Endothelial cell of umbilical vein (primary cell): Measurements from ENCODE around the gene MAT1A. TPM values are rescaled to one million over a fixed set of nuclear protein-coding genes. Genes with fewer than 3 reads are reported as not detected.

Experiments
- BruUV-seq: library from RNA; stranded (reverse); fragments of 400-500 nt; replicated peaks from 2 replicates; lab custom pipeline; 2021; lab: Mats Ljungman, UMichigan
- CTCF ChIA-PET: fragments of 300-600, 350-600 bp; sonication (Branson Sonifier 250); formaldehyde crosslinking; loops from one replicate; lab custom pipeline; 2021; ENCODE audit warnings: antibody characterized with exemption, inconsistent platforms; lab: Charles Lee
- POLR2A ChIA-PET: fragments of 300-600, 350-600 bp; sonication (Branson Sonifier 250); formaldehyde crosslinking; loops from one replicate; lab custom pipeline; 2021; ENCODE audit warnings: antibody characterized with exemption, inconsistent platforms; lab: Charles Lee
- DNase-seq: peaks from one replicate; pipeline ENCODE4 v3.0.0-alpha.2; 2011; ENCODE audit warnings: low read depth, low spot score
- FAIRE-seq: peaks from 2 replicates; lab custom pipeline; 2011; peaks lifted over from hg19 to GRCh38; lab: Jason Lieb, UNC
- H2AFZ ChIP-seq: 2 replicates; pipeline ENCODE4 v1.6.0; 2012; ENCODE audit warnings: low read depth, low read length, control low read depth, inconsistent platforms
- H3K27ac ChIP-seq: 2 replicates; pipeline ENCODE4 v1.5.1; 2011; ENCODE audit warnings: low read depth, mild to moderate bottlenecking, control low read depth, low read length, moderate library complexity; ENCODE audit not compliant: insufficient read depth
- H3K27me3 ChIP-seq, 2 experiments: 2 replicates each; pipeline versions ENCODE4 v1.6.0 to v1.6.1; 2011; ENCODE audit warnings: low read length in 2 of 2, mixed read lengths in 1 of 2; ENCODE audit not compliant: control insufficient read depth in 2 of 2, insufficient read depth in 2 of 2
- H3K36me3 ChIP-seq, 2 experiments: 2 replicates in 1 of 2; 3 replicates in 1 of 2; pipeline ENCODE4 v1.5.1; 2011; ENCODE audit warnings: low read length in 2 of 2, mild to moderate bottlenecking in 1 of 2, moderate library complexity in 1 of 2; ENCODE audit not compliant: control insufficient read depth in 2 of 2, insufficient read depth in 2 of 2; ENCODE audit errors: extremely low read depth in 1 of 2
- H3K4me1 ChIP-seq: 3 replicates; pipeline ENCODE4 v1.5.1; 2011; ENCODE audit warnings: mild to moderate bottlenecking, low read length; ENCODE audit not compliant: control insufficient read depth, insufficient read depth; ENCODE audit errors: extremely low read depth
- H3K4me2 ChIP-seq: 2 replicates; pipeline ENCODE4 v1.6.1; 2011; ENCODE audit warnings: low read length, control low read depth, mixed read lengths; ENCODE audit not compliant: insufficient read depth
- H3K4me3 ChIP-seq, 3 experiments: fragments of 200-600 bp in 1 of 3; sonication (generic), shearing (Covaris generic) in 1 of 3; replicated peaks in 1 of 3; 2 replicates each; pipeline ENCODE4 v1.5.1; 2011 to 2016; ENCODE audit warnings: control low read depth in 3 of 3, low read length in 3 of 3, mild to moderate bottlenecking in 2 of 3, inconsistent platforms in 1 of 3, low read depth in 1 of 3, moderate library complexity in 1 of 3; ENCODE audit not compliant: insufficient read depth in 1 of 3
- H3K79me2 ChIP-seq: 2 replicates; pipeline ENCODE4 v1.6.0; 2012; ENCODE audit warnings: low read length, inconsistent platforms; ENCODE audit not compliant: control insufficient read depth, insufficient read depth
- H3K9ac ChIP-seq: replicated peaks from 2 replicates; pipeline ENCODE3; 2011; ENCODE audit warnings: low read length, control low read depth; ENCODE audit not compliant: insufficient read depth; ENCODE audit errors: extremely low read depth
- H3K9me1 ChIP-seq: replicated peaks from 3 replicates; pipeline ENCODE4 v1.6.0; 2011; ENCODE audit warnings: mild to moderate bottlenecking, low read length; ENCODE audit not compliant: control insufficient read depth, insufficient read depth; ENCODE audit errors: extremely low read depth
- H3K9me3 ChIP-seq: replicated peaks from 2 replicates; pipeline ENCODE4 v1.5.1; 2012; ENCODE audit warnings: low read length, inconsistent platforms; ENCODE audit not compliant: control insufficient read depth, insufficient read depth
- H4K20me1 ChIP-seq: replicated peaks from 2 replicates; pipeline ENCODE3; 2011; ENCODE audit warnings: mild to moderate bottlenecking, low read length; ENCODE audit not compliant: control insufficient read depth, insufficient read depth; ENCODE audit errors: extremely low read depth
- EZH2 ChIP-seq: IDR thresholded peaks from 2 replicates; pipeline ENCODE4 v1.6.1; 2012; ENCODE audit warnings: borderline replicate concordance, low read depth, mild to moderate bottlenecking, moderate library complexity, low read length, inconsistent platforms; ENCODE audit not compliant: severe bottlenecking
- FOS ChIP-seq: IDR thresholded peaks from 2 replicates; pipeline ENCODE4 v1.6.1; 2011; ENCODE audit warnings: mild to moderate bottlenecking, low read length, moderate library complexity, borderline replicate concordance; ENCODE audit not compliant: insufficient read depth
- GATA2 ChIP-seq: IDR thresholded peaks from 2 replicates; pipeline ENCODE4 v1.7.0; 2011; ENCODE audit warnings: low read depth, mild to moderate bottlenecking, moderate library complexity, mixed read lengths, low read length; ENCODE audit not compliant: insufficient read length, insufficient read depth
- JUN ChIP-seq: IDR thresholded peaks from 2 replicates; pipeline ENCODE4 v1.6.1; 2011; ENCODE audit warnings: borderline replicate concordance, low read depth; ENCODE audit not compliant: insufficient read length, insufficient read depth
- MYC ChIP-seq: IDR thresholded peaks from one replicate; pipeline ENCODE4 v1.6.1; 2011; ENCODE audit warnings: mild to moderate bottlenecking, low read depth, low read length
- POLR2A ChIP-seq: IDR thresholded peaks from 2 replicates; pipeline ENCODE4 v1.6.1; 2012; ENCODE audit warnings: low read depth, mild to moderate bottlenecking, control low read depth, low read length
- POLR2AphosphoS5 ChIP-seq: IDR thresholded peaks from 2 replicates; pipeline ENCODE4 v1.6.1; 2012; ENCODE audit warnings: low read depth, mild to moderate bottlenecking, control low read depth, low read length, moderate library complexity; ENCODE audit not compliant: insufficient read depth
- dilution Hi-C: fragments of 300-500 bp; cut with MboI; formaldehyde crosslinking; loops from one replicate; pipeline ENCODE4 v1.15.0; 2019; ENCODE audit warnings: low sequenced_read_pairs; ENCODE audit not compliant: extremely low pct_ligation_motif_present
- intact Hi-C: fragments of 100-400 bp; cut with micrococcal nuclease; formaldehyde crosslinking; loops from one replicate; pipeline ENCODE4 v1.10.0; 2022
- polyA plus RNA-seq, 4 experiments: library from polyadenylated mRNA; depleted of rRNA in 3 of 4; stranded (reverse) in 3 of 4; unstranded in 1 of 4; fragments of >200 nt; gene quantifications; 2 replicates each; pipeline versions ENCODE4 v1.2.1 to v1.2.3, GENCODE V29; 2011 to 2012; ENCODE audit warnings: missing spikeins in 1 of 4
- total RNA-seq: library from RNA; stranded (reverse); gene quantifications from 2 replicates; pipeline ENCODE4 v1.2.3, GENCODE V29; 2021
- TF ChIP-seq, protein P1 (sequence below), 2 donors: IDR thresholded peaks; 1 replicate in 1 of 2; 2 replicates in 1 of 2; pipeline ENCODE4 v1.5.1; 2011; ENCODE audit warnings: low read length in 2 of 2, mild to moderate bottlenecking in 2 of 2, moderate library complexity in 2 of 2, control low read depth in 1 of 2, inconsistent platforms in 1 of 2, low read depth in 1 of 2; ENCODE audit not compliant: insufficient read depth in 1 of 2; ENCODE audit errors: extremely low read depth in 1 of 2
- TF ChIP-seq, protein P2 (sequence below): IDR thresholded peaks from 2 replicates; pipeline ENCODE4 v1.6.1; 2011; ENCODE audit not compliant: insufficient read depth, insufficient read length

The MAT1A gene
- total and polyA plus RNA-seq, 2 donors (not counting 3 experiments of a cell fraction or from before 2014, with no cell fraction given), result not detected

DNA sequence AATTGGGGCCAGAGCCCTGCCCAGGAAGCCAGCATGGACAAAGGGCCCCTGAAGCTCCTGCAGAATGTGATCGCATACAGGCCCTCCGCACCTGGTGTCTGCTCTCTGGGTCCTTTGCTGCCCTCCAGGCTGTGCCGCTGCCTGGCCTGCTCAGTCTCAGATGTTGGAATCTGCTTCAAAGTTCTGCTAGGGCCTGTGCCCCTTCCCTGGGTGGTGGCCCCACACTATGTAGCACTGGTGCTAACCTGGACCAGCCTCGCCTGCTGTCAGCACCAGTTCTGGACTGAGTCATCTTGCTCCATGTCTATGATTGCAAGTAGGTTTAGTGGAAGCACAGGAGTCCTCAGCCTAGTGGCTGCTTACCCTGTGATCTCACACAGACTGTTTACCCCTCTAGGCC lies 6.3 kb downstream of the MAT1A start:
- H3K4me1 ChIP-seq, result no peaks in the 10 kb centered on the region
- no peaks in the 10 kb centered on the region for H3K36me3 ChIP-seq
- no peaks in the 10 kb centered on the region for H3K9me3 ChIP-seq
- CTCF ChIA-PET, result no interaction called here
- POLR2A ChIA-PET, result no interaction called here
- DNase-seq (no peak), FAIRE-seq (no peak)
- no peaks in the 10 kb centered on the region for H3K27me3 ChIP-seq
- no peak overlapping the region for H3K4me3 ChIP-seq
- H3K4me2 ChIP-seq, result no peak overlapping the region
- dilution Hi-C loops (no loop called here), intact Hi-C loops (no loop called here)
- no peak overlapping the region for H3K9ac ChIP-seq
- TF ChIP-seq, protein P1, sequence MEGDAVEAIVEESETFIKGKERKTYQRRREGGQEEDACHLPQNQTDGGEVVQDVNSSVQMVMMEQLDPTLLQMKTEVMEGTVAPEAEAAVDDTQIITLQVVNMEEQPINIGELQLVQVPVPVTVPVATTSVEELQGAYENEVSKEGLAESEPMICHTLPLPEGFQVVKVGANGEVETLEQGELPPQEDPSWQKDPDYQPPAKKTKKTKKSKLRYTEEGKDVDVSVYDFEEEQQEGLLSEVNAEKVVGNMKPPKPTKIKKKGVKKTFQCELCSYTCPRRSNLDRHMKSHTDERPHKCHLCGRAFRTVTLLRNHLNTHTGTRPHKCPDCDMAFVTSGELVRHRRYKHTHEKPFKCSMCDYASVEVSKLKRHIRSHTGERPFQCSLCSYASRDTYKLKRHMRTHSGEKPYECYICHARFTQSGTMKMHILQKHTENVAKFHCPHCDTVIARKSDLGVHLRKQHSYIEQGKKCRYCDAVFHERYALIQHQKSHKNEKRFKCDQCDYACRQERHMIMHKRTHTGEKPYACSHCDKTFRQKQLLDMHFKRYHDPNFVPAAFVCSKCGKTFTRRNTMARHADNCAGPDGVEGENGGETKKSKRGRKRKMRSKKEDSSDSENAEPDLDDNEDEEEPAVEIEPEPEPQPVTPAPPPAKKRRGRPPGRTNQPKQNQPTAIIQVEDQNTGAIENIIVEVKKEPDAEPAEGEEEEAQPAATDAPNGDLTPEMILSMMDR (IDR thresholded peaks at IDR 0.05; ENCODE audit: extremely low read depth in 1 of 2, insufficient read depth in 1 of 2, low read depth in 1 of 2, low read length in 2 of 2), result no peak
- TF ChIP-seq, protein P2, sequence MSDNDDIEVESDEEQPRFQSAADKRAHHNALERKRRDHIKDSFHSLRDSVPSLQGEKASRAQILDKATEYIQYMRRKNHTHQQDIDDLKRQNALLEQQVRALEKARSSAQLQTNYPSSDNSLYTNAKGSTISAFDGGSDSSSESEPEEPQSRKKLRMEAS, result no peak
- TF ChIP-seq POLR2AphosphoS5 (no peak), JUN (no peak), EZH2 (no peak), GATA2 (no peak), POLR2A (no peak), MYC (no peak), FOS (no peak)
- H4K20me1 ChIP-seq, result no peaks in the 10 kb centered on the region
- H3K27ac ChIP-seq, result no peak overlapping the region
- BruUV-seq, result no TSS peak
- H3K79me2 ChIP-seq, result no peaks in the 10 kb centered on the region
- H3K9me1 ChIP-seq, result no peaks in the 10 kb centered on the region
- H2AFZ ChIP-seq, result no peak overlapping the region
